HepG2 (cell line): Measurements from ENCODE around the gene CYP4F2. TPM values are rescaled to one million over a fixed set of nuclear protein-coding genes. Genes with fewer than 3 reads are reported as not detected.

Source experiments
- ARNTL ChIP-seq: sonication (generic); formaldehyde crosslinking; IDR thresholded peaks from 2 replicates; pipeline ENCODE4 v1.4.0; 2020; ENCODE audit warnings: mild to moderate bottlenecking, missing genetic modification reagents
- ATAD3A ChIP-seq: sonication (generic); formaldehyde crosslinking; IDR thresholded peaks from 2 replicates; pipeline ENCODE4 v1.4.0; 2020; ENCODE audit warnings: missing genetic modification reagents
- BCL3 ChIP-seq: sonication (generic); formaldehyde crosslinking; IDR thresholded peaks from 2 replicates; pipeline ENCODE4 v1.5.1; 2020; ENCODE audit warnings: mild to moderate bottlenecking, missing genetic modification reagents, moderate library complexity
- CHCHD3 ChIP-seq: sonication (generic); formaldehyde crosslinking; IDR thresholded peaks from 2 replicates; pipeline ENCODE4 v1.8.0; 2022; ENCODE audit warnings: mild to moderate bottlenecking, missing genetic modification reagents, moderate library complexity
- GLMP ChIP-seq: sonication (generic); formaldehyde crosslinking; IDR thresholded peaks from 2 replicates; pipeline ENCODE4 v1.9.0; 2021; ENCODE audit warnings: missing genetic modification reagents, mild to moderate bottlenecking, borderline replicate concordance
- HOXA7 ChIP-seq: sonication (generic); formaldehyde crosslinking; IDR thresholded peaks from 2 replicates; pipeline ENCODE4 v1.8.1; 2022; ENCODE audit warnings: mild to moderate bottlenecking, missing genetic modification reagents, moderate library complexity
- KLF12 ChIP-seq: sonication (generic); formaldehyde crosslinking; IDR thresholded peaks from 2 replicates; pipeline ENCODE4 v1.4.0; 2020; ENCODE audit warnings: missing genetic modification reagents, borderline replicate concordance
- KLF16 ChIP-seq, 2 experiments: sonication (generic) in 1 of 2; formaldehyde crosslinking in 1 of 2; IDR thresholded peaks; 2 replicates each; pipeline versions ENCODE4 v1.6.1 to v1.8.0; 2016 to 2023; ENCODE audit warnings: missing genetic modification reagents in 2 of 2, missing compliant biosample characterization in 1 of 2
- KLF6 ChIP-seq: IDR thresholded peaks from 2 replicates; pipeline ENCODE4 v1.8.0; 2016; ENCODE audit warnings: missing biosample characterization, missing genetic modification reagents
- NRL ChIP-seq: sonication (generic); formaldehyde crosslinking; IDR thresholded peaks from 2 replicates; pipeline ENCODE4 v1.5.0; 2020; ENCODE audit warnings: missing genetic modification reagents, mild to moderate bottlenecking, moderate library complexity, borderline replicate concordance
- SOX5 ChIP-seq: IDR thresholded peaks from 2 replicates; pipeline ENCODE4 v1.6.1; 2016; ENCODE audit warnings: borderline replicate concordance
- SRSF1 ChIP-seq: fragments of 200-400 bp; formaldehyde crosslinking; optimal IDR thresholded peaks from 2 replicates; pipeline ENCODE3; 2017; ENCODE audit warnings: mild to moderate bottlenecking, low read depth, low read length, moderate library complexity
- TEAD3 ChIP-seq: optimal IDR thresholded peaks from 2 replicates; pipeline ENCODE3; 2016; ENCODE audit warnings: borderline replicate concordance
- ZNF121 ChIP-seq: sonication (generic); formaldehyde crosslinking; IDR thresholded peaks from 2 replicates; pipeline ENCODE4 v1.5.0; 2020; ENCODE audit warnings: mild to moderate bottlenecking, missing genetic modification reagents
- ZNF142 ChIP-seq: sonication (generic); formaldehyde crosslinking; IDR thresholded peaks from 2 replicates; pipeline ENCODE4 v1.4.0; 2020; ENCODE audit warnings: missing genetic modification reagents
- ZNF180 ChIP-seq: sonication (generic); formaldehyde crosslinking; IDR thresholded peaks from 2 replicates; pipeline ENCODE4 v1.4.0; 2020; ENCODE audit warnings: low read depth, missing genetic modification reagents, borderline replicate concordance
- ZNF639 ChIP-seq: conservative IDR thresholded peaks from 2 replicates; pipeline ENCODE4 v1.6.1; 2018; ENCODE audit warnings: missing genetic modification reagents
- ZNF800 ChIP-seq: sonication (generic); formaldehyde crosslinking; IDR thresholded peaks from 2 replicates; pipeline ENCODE4 v1.4.0; 2020; ENCODE audit warnings: missing genetic modification reagents
- polyA plus RNA-seq, 8 experiments: library from polyadenylated mRNA; depleted of rRNA in 3 of 8; stranded (reverse) in 7 of 8; unstranded in 1 of 8; fragments of >200 nt; fragmentation: Illumina TruSeq in 4 of 8; extraction: Trizol in 4 of 8; gene quantifications; 2 replicates each; pipeline versions ENCODE4 v1.2.1 to v1.2.3, GENCODE V29; 2011 to 2016; ENCODE audit warnings: low read depth in 4 of 8, missing spikeins in 1 of 8, mixed read lengths in 1 of 8; ENCODE audit not compliant: insufficient read depth in 1 of 8
- total RNA-seq, 5 experiments: library from RNA; depleted of rRNA; stranded (reverse); fragments of >200 nt; fragmentation: Illumina TruSeq; extraction: Trizol; gene quantifications; 2 replicates each; pipeline ENCODE4 v1.2.3, GENCODE V29; 2016; ENCODE audit warnings: low read depth in 1 of 5

The CYP4F2 gene
- total and polyA plus RNA-seq, 2 of the 13 experiments (the other 11 are each of a cell fraction or from before 2014, with no cell fraction given): 3.7 to 3.9 TPM

- no peak for TF ChIP-seq BCL3
- no peak for TF ChIP-seq KLF16 (CRISPR knock-in tag; IDR thresholded peaks at IDR 0.05)
- TF ChIP-seq HOXA7 (CRISPR knock-in tag): no peak
- no peak for TF ChIP-seq ZNF142 (CRISPR knock-in tag)
- TF ChIP-seq NRL (CRISPR knock-in tag): no peak
- TF ChIP-seq ZNF121 (CRISPR knock-in tag): peak; percentile 17; the same call in 1 of the 2 replicates
- TF ChIP-seq GLMP (CRISPR knock-in tag): no peak
- peak; percentile 29 for TF ChIP-seq TEAD3 (CRISPR knock-in tag)
- TF ChIP-seq ATAD3A: no peak
- no peak for TF ChIP-seq KLF12 (CRISPR knock-in tag)
- no peak for TF ChIP-seq ZNF639
- no peak for TF ChIP-seq CHCHD3
- TF ChIP-seq ZNF800 (CRISPR knock-in tag): no peak
- no peak for TF ChIP-seq SRSF1
- TF ChIP-seq SOX5 (CRISPR knock-in tag): peak; percentile 30; the same call in 1 of the 2 replicates
- TF ChIP-seq ARNTL (CRISPR knock-in tag): no peak
- no peak for TF ChIP-seq KLF6 (CRISPR knock-in tag)
- no peak for TF ChIP-seq ZNF180 (CRISPR knock-in tag)
Measured at GRCh38 chr19:15934332-15935078, 36.6 kb upstream of the CYP4F2 start, which contains the start of gene CYP4F11 (continued).
